K562 (cell line): Measurements from ENCODE around the gene CAPZB. TPM values are rescaled to one million over a fixed set of nuclear protein-coding genes. Genes with fewer than 3 reads are reported as not detected.
A peak's percentile ranks its signal among the peaks of the same experiment; 100 is the strongest.

Source experiments
- ATAC-seq: fragments of 200-7000 bp; cut with Tn5 transposase; 3 replicates; pipeline ENCODE4 v1.9.1; 2020; ENCODE audit warnings: moderate library complexity
- BruUV-seq: library from RNA; stranded (reverse); fragments of 400-500 nt; replicated peaks from 2 replicates; lab custom pipeline; 2021; lab: Mats Ljungman, UMichigan
- CTCF ChIA-PET: fragments of 300-600 bp; formaldehyde crosslinking; extraction: SDS; loops from one replicate; lab custom pipeline; 2021; ENCODE audit warnings: low intra/inter-chr PET ratio; lab: Yijun Ruan, JAX
- POLR2A ChIA-PET: fragments of 300-600, 350-650 bp; sonication (Branson Sonifier 250); formaldehyde crosslinking; extraction: SDS; loops from one replicate; lab custom pipeline; 2021; ENCODE audit warnings: antibody characterized with exemption, inconsistent platforms; lab: Yijun Ruan, JAX
- DNase-seq, 4 experiments: peaks; one replicate each; pipeline versions ENCODE4 v3.0.0 to v3.0.0-alpha.2; 2011 to 2018; ENCODE audit warnings: low spot score in 3 of 4, mixed read lengths in 3 of 4; ENCODE audit errors: extremely low read depth in 1 of 4
- FAIRE-seq: peaks from 2 replicates; lab custom pipeline; 2011; peaks lifted over from hg19 to GRCh38; lab: Jason Lieb, UNC
- H2AFZ ChIP-seq: 2 replicates; pipeline ENCODE4 v1.6.0; 2011; ENCODE audit warnings: low read depth, low read length, control low read depth, inconsistent platforms
- H3K27ac ChIP-seq: fragments of 200-600 bp; 3 replicates; pipeline ENCODE4 v1.8.0; 2011; ENCODE audit warnings: low read depth, mild to moderate bottlenecking, control low read depth, inconsistent platforms, low read length, moderate library complexity, mixed read lengths; ENCODE audit errors: extremely low read depth
- H3K27me3 ChIP-seq, 2 experiments: fragments of 300-600 bp in 1 of 2; 2 replicates in 1 of 2; 3 replicates in 1 of 2; pipeline versions ENCODE4 v1.6.0 to v1.8.0; 2011; ENCODE audit warnings: inconsistent platforms in 2 of 2, low read length in 2 of 2, mild to moderate bottlenecking in 1 of 2, mixed read lengths in 1 of 2, moderate library complexity in 1 of 2; ENCODE audit not compliant: control insufficient read depth in 2 of 2, insufficient read depth in 2 of 2
- H3K36me3 ChIP-seq: fragments of 300-600 bp; 3 replicates; pipeline ENCODE4 v1.8.0; 2011; ENCODE audit warnings: mild to moderate bottlenecking, low read length, inconsistent platforms; ENCODE audit not compliant: control insufficient read depth, insufficient read depth
- H3K4me1 ChIP-seq, 2 experiments: fragments of 200-600 bp in 1 of 2; replicated peaks in 1 of 2; 2 replicates in 1 of 2; 3 replicates in 1 of 2; pipeline versions ENCODE4 v1.5.1 to v1.8.0; 2011; ENCODE audit warnings: inconsistent platforms in 2 of 2, low read length in 2 of 2, mild to moderate bottlenecking in 1 of 2, mixed read lengths in 1 of 2, moderate library complexity in 1 of 2; ENCODE audit not compliant: control insufficient read depth in 2 of 2, insufficient read depth in 2 of 2
- H3K4me2 ChIP-seq: 2 replicates; pipeline ENCODE4 v1.6.1; 2011; ENCODE audit warnings: low read length, control low read depth, inconsistent platforms, mixed read lengths; ENCODE audit not compliant: insufficient read depth
- H3K4me3 ChIP-seq: fragments of 200-600 bp; sonication (generic), shearing (Covaris generic); 2 replicates; pipeline ENCODE4 v1.5.1; 2016; ENCODE audit warnings: control low read depth, inconsistent platforms
- H3K79me2 ChIP-seq: fragments of 200-600 bp; 3 replicates; pipeline ENCODE4 v1.8.0; 2011; ENCODE audit warnings: low read length, inconsistent platforms; ENCODE audit not compliant: control insufficient read depth, insufficient read depth
- H3K9ac ChIP-seq, 2 experiments: 2 replicates each; pipeline versions ENCODE4 v1.6.0 to v1.6.1; 2011; ENCODE audit warnings: low read depth in 2 of 2, low read length in 2 of 2, control low read depth in 1 of 2, inconsistent platforms in 1 of 2, mild to moderate bottlenecking in 1 of 2, mixed read lengths in 1 of 2; ENCODE audit not compliant: insufficient read depth in 1 of 2
- H3K9me1 ChIP-seq: one replicate; pipeline ENCODE4 v1.6.0; 2011; ENCODE audit warnings: inconsistent platforms, mild to moderate bottlenecking, low read length, moderate library complexity; ENCODE audit not compliant: control insufficient read depth, insufficient read depth
- H3K9me3 ChIP-seq: replicated peaks from 2 replicates; pipeline ENCODE4 v1.5.1; 2011; ENCODE audit warnings: low read depth, low read length, inconsistent platforms; ENCODE audit not compliant: control insufficient read depth, insufficient read depth
- H4K20me1 ChIP-seq: replicated peaks from 2 replicates; pipeline ENCODE4 v1.6.1; 2011; ENCODE audit warnings: low read length, inconsistent platforms, mixed read lengths; ENCODE audit not compliant: control insufficient read depth, insufficient read depth
- DIDO1 ChIP-seq: fragments of 450-650 bp; IDR thresholded peaks from 2 replicates; pipeline ENCODE4 v1.6.1; 2016; ENCODE audit warnings: low read depth, missing biosample characterization, missing genetic modification characterization
- ETV5 ChIP-seq: sonication (generic); formaldehyde crosslinking; IDR thresholded peaks from 2 replicates; pipeline ENCODE4 v1.4.0; 2020; ENCODE audit warnings: low read depth, mild to moderate bottlenecking, missing genetic modification reagents
- HNRNPUL1 ChIP-seq: fragments of 200-400 bp; formaldehyde crosslinking; IDR thresholded peaks from 2 replicates; pipeline ENCODE4 v1.6.1; 2017; ENCODE audit warnings: low read length
- ILK ChIP-seq: fragments of 450-650 bp; IDR thresholded peaks from 2 replicates; pipeline ENCODE4 v1.6.1; 2016; ENCODE audit warnings: missing genetic modification characterization, low read depth, mild to moderate bottlenecking, missing compliant biosample characterization, moderate library complexity, borderline replicate concordance
- NR2C2 ChIP-seq, 2 experiments: fragments of 200-800 bp in 1 of 2; sonication (Bioruptor generic) in 1 of 2; sonication (generic) in 1 of 2; formaldehyde crosslinking in 1 of 2; IDR thresholded peaks; 2 replicates each; pipeline versions ENCODE4 v1.6.1 to v1.8.0; 2016 to 2022; ENCODE audit warnings: mild to moderate bottlenecking in 1 of 2, missing compliant biosample characterization in 1 of 2, missing genetic modification characterization in 1 of 2, missing genetic modification reagents in 1 of 2
- TCF3 ChIP-seq: sonication (generic); formaldehyde crosslinking; IDR thresholded peaks from 2 replicates; pipeline ENCODE4 v1.4.0; 2020; ENCODE audit warnings: mild to moderate bottlenecking, missing genetic modification reagents
- WGBS: fragments of 100-300 bp; shearing (Covaris generic); methylation state at CpG from one replicate; pipeline ENCODE4 v1.1.6; 2016; ENCODE audit warnings: low coverage, mixed read lengths; ENCODE audit not compliant: insufficient coverage; ENCODE audit errors: missing lambda C conversion rate; 5-methylcytosine and 5-hydroxymethylcytosine counted together
- in situ Hi-C: fragments of 300-500 bp; cut with MboI; formaldehyde crosslinking; loops from 4 replicates; pipeline ENCODE4 v1.15.0; 2018; ENCODE audit warnings: inconsistent platforms, mixed read lengths
- intact Hi-C: fragments of 100-400 bp; cut with micrococcal nuclease; formaldehyde crosslinking; loops from 2 replicates; pipeline ENCODE4 v1.14.2; 2022
- polyA plus RNA-seq, 8 experiments: library from polyadenylated mRNA; depleted of rRNA in 4 of 8; stranded (reverse) in 5 of 8; unstranded in 3 of 8; fragments of >200 nt; fragmentation: Nextera tagmentation in 2 of 8; fragmentation: Illumina TruSeq in 1 of 8; extraction: Ambion mirVana in 2 of 8; extraction: Trizol in 1 of 8; gene quantifications; 2 replicates each; pipeline versions ENCODE4 v1.2.1 to v1.2.3, GENCODE V29; 2011 to 2014; ENCODE audit warnings: inconsistent platforms in 1 of 8, missing spikeins in 1 of 8
- total RNA-seq, 7 experiments: library from RNA; depleted of rRNA in 6 of 7; stranded (reverse); fragments of >200 nt in 6 of 7; fragmentation: Illumina TruSeq in 2 of 7; extraction: Trizol in 2 of 7; gene quantifications; 2 replicates each; pipeline versions ENCODE4 v1.2.1 to v1.2.3, GENCODE V29; 2011 to 2021; ENCODE audit warnings: low replicate concordance in 1 of 7
- TF ChIP-seq, protein P1 (sequence below): sonication (generic); formaldehyde crosslinking; IDR thresholded peaks from 2 replicates; pipeline ENCODE4 v1.8.1; 2023; ENCODE audit warnings: mild to moderate bottlenecking, missing genetic modification reagents
- TF ChIP-seq, protein P2 (sequence below): fragments of 250-450 bp; sonication (Bioruptor Pico); IDR thresholded peaks from 2 replicates; pipeline ENCODE4 v1.4.0; 2020; ENCODE audit warnings: mild to moderate bottlenecking, moderate library complexity

CAPZB gene
- total and polyA plus RNA-seq, 9 of the 15 experiments (the other 6 are each of a cell fraction or from before 2014, with no cell fraction given), result 57.6 to 297 (median 125) TPM

GRCh38 chr1:19391596-19391981 lies 93.8 kb downstream of the CAPZB start (continued):
- TF ChIP-seq HNRNPUL1 (no peak), ILK (tag) (no peak), TCF3 (CRISPR knock-in tag) (no peak)
- TF ChIP-seq, protein P1, sequence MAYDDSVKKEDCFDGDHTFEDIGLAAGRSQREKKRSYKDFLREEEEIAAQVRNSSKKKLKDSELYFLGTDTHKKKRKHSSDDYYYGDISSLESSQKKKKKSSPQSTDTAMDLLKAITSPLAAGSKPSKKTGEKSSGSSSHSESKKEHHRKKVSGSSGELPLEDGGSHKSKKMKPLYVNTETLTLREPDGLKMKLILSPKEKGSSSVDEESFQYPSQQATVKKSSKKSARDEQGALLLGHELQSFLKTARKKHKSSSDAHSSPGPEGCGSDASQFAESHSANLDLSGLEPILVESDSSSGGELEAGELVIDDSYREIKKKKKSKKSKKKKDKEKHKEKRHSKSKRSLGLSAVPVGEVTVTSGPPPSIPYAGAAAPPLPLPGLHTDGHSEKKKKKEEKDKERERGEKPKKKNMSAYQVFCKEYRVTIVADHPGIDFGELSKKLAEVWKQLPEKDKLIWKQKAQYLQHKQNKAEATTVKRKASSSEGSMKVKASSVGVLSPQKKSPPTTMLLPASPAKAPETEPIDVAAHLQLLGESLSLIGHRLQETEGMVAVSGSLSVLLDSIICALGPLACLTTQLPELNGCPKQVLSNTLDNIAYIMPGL, result no peak
- TF ChIP-seq, protein P2, sequence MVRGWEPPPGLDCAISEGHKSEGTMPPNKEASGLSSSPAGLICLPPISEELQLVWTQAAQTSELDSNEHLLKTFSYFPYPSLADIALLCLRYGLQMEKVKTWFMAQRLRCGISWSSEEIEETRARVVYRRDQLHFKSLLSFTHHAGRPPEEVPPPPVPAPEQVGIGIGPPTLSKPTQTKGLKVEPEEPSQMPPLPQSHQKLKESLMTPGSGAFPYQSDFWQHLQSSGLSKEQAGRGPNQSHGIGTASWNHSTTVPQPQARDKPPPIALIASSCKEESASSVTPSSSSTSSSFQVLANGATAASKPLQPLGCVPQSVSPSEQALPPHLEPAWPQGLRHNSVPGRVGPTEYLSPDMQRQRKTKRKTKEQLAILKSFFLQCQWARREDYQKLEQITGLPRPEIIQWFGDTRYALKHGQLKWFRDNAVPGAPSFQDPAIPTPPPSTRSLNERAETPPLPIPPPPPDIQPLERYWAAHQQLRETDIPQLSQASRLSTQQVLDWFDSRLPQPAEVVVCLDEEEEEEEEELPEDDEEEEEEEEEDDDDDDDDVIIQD (CRISPR knock-in tag), result no peak
- TF ChIP-seq, all 486 proteins: peak for 6

DNA sequence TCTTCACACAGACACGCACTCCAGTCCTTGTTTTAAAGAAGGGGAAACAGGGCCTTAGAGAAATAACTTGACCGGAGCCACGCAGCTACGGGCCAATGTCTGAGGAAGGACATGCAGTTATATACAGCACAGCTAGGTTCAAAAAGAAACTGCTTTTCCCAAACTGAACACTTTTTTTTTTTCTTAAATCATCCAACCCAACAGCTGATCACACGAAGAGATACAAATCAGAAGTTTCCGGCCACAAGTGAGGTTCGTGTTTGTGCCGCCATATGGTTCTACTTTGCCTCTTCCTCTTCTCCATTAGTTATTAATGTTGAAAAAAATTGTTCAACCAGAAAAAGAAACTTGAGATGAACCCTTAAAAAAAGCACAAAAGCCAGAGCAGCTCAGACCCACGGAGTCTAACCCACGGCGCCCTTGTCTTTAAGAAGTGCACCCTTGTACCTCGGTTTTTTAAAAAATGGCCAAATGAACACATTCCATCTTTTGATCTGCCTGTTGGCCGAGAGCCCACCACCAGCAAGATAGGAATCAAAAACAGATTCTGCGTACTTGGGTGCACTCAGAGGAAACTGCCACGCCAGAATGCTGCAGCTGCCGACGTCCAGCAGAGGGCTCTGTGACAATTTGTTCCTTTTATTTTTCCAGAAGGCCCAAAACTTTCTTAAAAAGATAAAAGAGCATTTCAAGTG lies 94.3 kb downstream of the CAPZB start:
- H3K4me2 ChIP-seq, result peak overlapping the region; percentile 69
- no peak overlapping the region; the same call in 1 of the 2 replicates for H3K4me3 ChIP-seq
- peak; percentile 91 for FAIRE-seq
- H3K9ac ChIP-seq, result peak overlapping the region; percentile 48 to 77; a peak in 3 of 4 replicates
- 15% methylated on average over 17 of the region's 17 CpGs for WGBS
- ChIA-PET POLR2A (interaction anchor here (0.5 to 1.2 kb wide), 9 partner anchors 8 to 263 kb away, joined by 3 to 4 read pairs (median 3); no protein-coding TSS in a partner anchor), CTCF (interaction anchor here (1.4 to 2.5 kb wide), 4 partner anchors 191 to 263 kb away, joined by 9 to 15 read pairs (median 12); no protein-coding TSS in a partner anchor)
- H4K20me1 ChIP-seq, result peaks cover 19% of the 10 kb centered on the region; the same call in 1 of the 2 replicates
- H3K27me3 ChIP-seq, result no peaks in the 10 kb centered on the region
- no peaks in the 10 kb centered on the region for H3K9me1 ChIP-seq
- BruUV-seq, result no TSS peak
- intact Hi-C loops (loop anchor here (1.0 to 5.0 kb wide), 2 partner anchors 191 to 260 kb away; no protein-coding TSS in a partner anchor), in situ Hi-C loops (no loop called here)
- peak overlapping the region; percentile 69 for H3K27ac ChIP-seq
- peaks cover 3% of the 10 kb centered on the region; the same call in 2 of the 3 replicates for H3K36me3 ChIP-seq
- peaks cover 41% of the 10 kb centered on the region for H3K79me2 ChIP-seq
- H3K9me3 ChIP-seq, result no peaks in the 10 kb centered on the region
- peak; percentile 60 to 77 (median 68) for DNase-seq
- ATAC-seq, result peak; percentile 84
- peak overlapping the region; percentile 73 for H2AFZ ChIP-seq
- H3K4me1 ChIP-seq, result peaks cover 22 to 31% of the 10 kb centered on the region in 2 experiments
- no peak for TF ChIP-seq NR2C2 (CRISPR knock-in tag; IDR thresholded peaks at IDR 0.05)
- peak; percentile 25; the same call in 1 of the 2 replicates for TF ChIP-seq NR2C2 (tag; IDR thresholded peaks at IDR 0.05)
- no peak for TF ChIP-seq DIDO1
- TF ChIP-seq ETV5, result peak; percentile 76
